ENCODE measurements around the gene CTTN. TPM values are rescaled to one million over a fixed set of nuclear protein-coding genes. Genes with fewer than 3 reads are reported as not detected.
"Not testable (repeated sequence)": the region's sequence is repeated elsewhere in the genome, so short reads cannot be mapped to it uniquely, and the experiment has no call there.

CTTN gene
- total RNA-seq, 4 donors from 2014 or later, result 111 to 164 (median 146) TPM

DNA sequence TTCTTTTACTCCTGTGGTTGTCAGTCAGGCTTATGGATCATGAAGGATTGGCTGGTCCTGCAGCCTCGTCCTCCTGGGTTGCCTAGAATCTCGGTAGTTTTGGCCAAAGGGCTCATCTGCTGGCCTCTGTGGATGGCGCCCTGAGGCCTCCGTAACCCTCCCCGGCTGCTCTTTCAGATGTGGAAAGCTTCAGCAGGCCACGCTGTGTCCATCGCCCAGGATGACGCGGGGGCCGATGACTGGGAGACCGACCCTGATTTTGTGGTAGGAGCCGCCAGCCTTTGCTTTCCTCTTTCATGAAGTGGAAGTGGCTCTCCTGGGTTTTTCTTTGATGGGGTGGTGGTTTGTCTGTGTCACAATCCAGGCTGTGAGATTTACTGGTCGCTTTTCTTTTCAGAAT lies 8.8 kb downstream of the CTTN start:
- 95% methylated on average over 9 of the region's 13 CpGs for WGBS
- intact Hi-C loops (cut with DNase I), result no loop called here
- DNase-seq (ENCODE audit: extremely low spot score), result no peak
- Histone ChIP-seq H3K27ac (replicated peaks in 1 of 4) (no peak overlapping the region), H3K27me3 (no peaks in the 10 kb centered on the region), H3K36me3 (peaks cover 59 to 71% (median 64%) of the 10 kb centered on the region in 4 donors), H3K9me3 (no peaks in the 10 kb centered on the region), H3K4me3 (no peak overlapping the region), H3K4me1 (peaks cover 6 to 23% (median 12%) of the 10 kb centered on the region in 4 donors)
- TF ChIP-seq POLR2A (IDR thresholded peaks at IDR 0.05; ENCODE audit: low read depth) (no peak), CTCF (IDR thresholded peaks at IDR 0.05) (no peak), POLR2AphosphoS5 (IDR thresholded peaks at IDR 0.05) (no peak), EP300 (IDR thresholded peaks at IDR 0.05) (no peak)

DNA sequence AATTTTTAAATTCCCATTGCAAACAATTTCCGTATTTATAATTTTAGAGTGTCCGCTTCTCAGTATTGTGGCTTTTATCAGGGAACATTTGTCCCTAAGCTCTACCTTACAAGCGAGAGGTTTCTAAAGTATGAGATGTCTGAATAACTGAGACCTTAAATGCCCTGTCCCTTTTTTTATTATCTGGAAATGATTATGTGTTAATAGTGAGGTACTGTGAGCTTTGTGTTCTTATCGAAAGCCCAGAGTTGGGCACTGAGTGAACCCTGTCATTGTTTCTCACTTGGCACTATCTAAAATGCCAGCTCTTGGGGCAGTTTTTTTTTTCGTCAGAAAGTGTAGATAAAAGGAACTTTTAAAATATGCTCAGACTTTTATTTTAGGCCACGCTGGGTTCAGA lies 9.5 kb downstream of the CTTN start:
- peaks cover 5 to 23% (median 5%) of the 10 kb centered on the region in 4 donors for H3K4me1 ChIP-seq
- intact Hi-C loops (cut with DNase I), result no loop called here
- H3K9me3 ChIP-seq, result no peaks in the 10 kb centered on the region
- 98% methylated on average over 6 of the region's 6 CpGs for WGBS
- no peaks in the 10 kb centered on the region for H3K27me3 ChIP-seq
- H3K27ac ChIP-seq (replicated peaks in 1 of 4), result no peak overlapping the region
- no peak for DNase-seq (ENCODE audit: extremely low spot score)
- H3K36me3 ChIP-seq, result peaks cover 64 to 78% (median 71%) of the 10 kb centered on the region in 4 donors
- TF ChIP-seq EP300 (IDR thresholded peaks at IDR 0.05) (no peak), CTCF (IDR thresholded peaks at IDR 0.05) (no peak), POLR2AphosphoS5 (IDR thresholded peaks at IDR 0.05) (no peak), POLR2A (IDR thresholded peaks at IDR 0.05; ENCODE audit: low read depth) (no peak)
- H3K4me3 ChIP-seq, result no peak overlapping the region

- peaks cover 69 to 83% (median 76%) of the 10 kb centered on the region in 4 donors for H3K36me3 ChIP-seq
- DNase-seq (ENCODE audit: extremely low spot score); H3K4me3 ChIP-seq; H3K27ac ChIP-seq (replicated peaks in 1 of 4); H3K9me3 ChIP-seq; intact Hi-C loops (cut with DNase I); H3K27me3 ChIP-seq: not testable (repeated sequence)
- peaks cover 0 to 23% (median 2%) of the 10 kb centered on the region in 4 donors for H3K4me1 ChIP-seq
- 94% methylated on average over 4 of the region's 4 CpGs for WGBS
Observed at GRCh38 chr11:70408326-70408725, 10.0 kb downstream of the CTTN start.

- peaks cover 79 to 94% (median 87%) of the 10 kb centered on the region in 4 donors for H3K36me3 ChIP-seq
- 86% methylated on average over 10 of the region's 10 CpGs for WGBS
- no peaks in the 10 kb centered on the region for H3K9me3 ChIP-seq
- H3K4me3 ChIP-seq, result no peak overlapping the region
- H3K27ac ChIP-seq (replicated peaks in 1 of 4), result no peak overlapping the region
- H3K27me3 ChIP-seq, result no peaks in the 10 kb centered on the region
- TF ChIP-seq POLR2AphosphoS5 (IDR thresholded peaks at IDR 0.05) (no peak), CTCF (IDR thresholded peaks at IDR 0.05) (no peak), EP300 (IDR thresholded peaks at IDR 0.05) (no peak), POLR2A (IDR thresholded peaks at IDR 0.05; ENCODE audit: low read depth) (no peak)
- H3K4me1 ChIP-seq, result peaks cover 0 to 23% (median 0%) of the 10 kb centered on the region in 4 donors
- intact Hi-C loops (cut with DNase I), result no loop called here
- no peak for DNase-seq (ENCODE audit: extremely low spot score)
Observed at GRCh38 chr11:70409437-70409836, 11.1 kb downstream of the CTTN start.

GRCh38 chr11:70409871-70410270 lies 11.5 kb downstream of the CTTN start:
- no peak overlapping the region for H3K27ac ChIP-seq (replicated peaks in 1 of 4)
- peaks cover 83 to 99% (median 91%) of the 10 kb centered on the region in 4 donors for H3K36me3 ChIP-seq
- H3K27me3 ChIP-seq, result no peaks in the 10 kb centered on the region
- 89% methylated on average over 7 of the region's 7 CpGs for WGBS
- TF ChIP-seq POLR2AphosphoS5 (IDR thresholded peaks at IDR 0.05) (no peak), EP300 (IDR thresholded peaks at IDR 0.05) (no peak), CTCF (IDR thresholded peaks at IDR 0.05) (no peak), POLR2A (IDR thresholded peaks at IDR 0.05; ENCODE audit: low read depth) (no peak)
- no peak for DNase-seq (ENCODE audit: extremely low spot score)
- no peaks in the 10 kb centered on the region for H3K9me3 ChIP-seq
- no peak overlapping the region for H3K4me3 ChIP-seq
- peaks cover 0 to 23% (median 2%) of the 10 kb centered on the region in 4 donors for H3K4me1 ChIP-seq
- intact Hi-C loops (cut with DNase I), result no loop called here
